ENCODE measurements around the gene HTT-AS.

Gene HTT-AS

GRCh38 chr4:3036131-3036952 lies 38.0 kb downstream of the HTT-AS start:
- DNase-seq (ENCODE audit: low read depth), result no peak
- TF ChIP-seq CTCF (IDR thresholded peaks at IDR 0.05; ENCODE audit: insufficient read depth, low read depth, low read length, missing control alignments), result no peak
- H3K4me3 ChIP-seq (ENCODE audit: low read depth, low read length), result no peak overlapping the region

GRCh38 chr4:3035674-3036073 lies 38.7 kb downstream of the HTT-AS start:
- no peak for TF ChIP-seq CTCF (IDR thresholded peaks at IDR 0.05; ENCODE audit: insufficient read depth, low read depth, low read length, missing control alignments)
- H3K4me3 ChIP-seq (ENCODE audit: low read depth, low read length), result no peak overlapping the region
- no peak for DNase-seq (ENCODE audit: low read depth)

DNA sequence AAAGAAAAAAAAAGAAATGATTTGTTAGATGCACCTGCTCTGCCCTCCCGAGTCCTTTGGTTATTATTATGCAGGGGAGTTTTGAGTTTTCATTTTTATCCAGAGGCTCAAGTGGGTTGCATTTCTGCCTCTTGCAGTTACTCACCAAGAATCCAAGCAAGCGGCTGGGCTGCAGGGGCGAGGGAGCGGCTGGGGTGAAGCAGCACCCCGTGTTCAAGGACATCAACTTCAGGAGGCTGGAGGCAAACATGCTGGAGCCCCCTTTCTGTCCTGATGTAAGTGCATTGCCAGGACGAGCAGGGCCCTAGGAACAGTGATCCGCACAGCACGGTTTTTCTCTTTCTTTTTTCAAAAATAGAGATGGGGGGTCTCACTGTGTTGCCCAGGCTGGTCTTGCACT lies 39.1 kb downstream of the HTT-AS start:
- no peak for DNase-seq (ENCODE audit: low read depth)
- TF ChIP-seq CTCF (IDR thresholded peaks at IDR 0.05; ENCODE audit: insufficient read depth, low read depth, low read length, missing control alignments), result no peak
- H3K4me3 ChIP-seq (ENCODE audit: low read depth, low read length), result no peak overlapping the region

DNA sequence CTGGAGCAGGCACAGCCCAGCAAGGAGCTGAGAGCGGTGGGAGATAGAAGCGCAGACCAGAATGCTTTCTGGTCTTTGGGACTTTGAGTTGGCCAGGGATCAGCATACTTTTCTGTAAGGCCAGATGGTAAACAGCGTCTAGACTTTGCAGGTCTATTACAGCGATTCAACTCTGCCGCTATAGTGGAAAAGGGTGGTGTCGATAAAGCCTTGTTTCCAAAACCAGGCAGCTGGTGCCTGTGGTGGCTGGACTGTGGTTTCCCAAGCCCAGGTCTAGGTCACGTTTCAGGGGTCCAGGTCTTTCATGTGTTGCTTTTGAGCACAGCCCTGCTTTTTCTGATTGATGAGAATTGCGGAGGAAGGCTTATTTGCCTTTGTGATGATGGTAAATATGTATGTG lies 40.1 kb downstream of the HTT-AS start:
- H3K4me3 ChIP-seq (ENCODE audit: low read depth, low read length), result no peak overlapping the region
- DNase-seq (ENCODE audit: low read depth), result no peak
- TF ChIP-seq CTCF (IDR thresholded peaks at IDR 0.05; ENCODE audit: insufficient read depth, low read depth, low read length, missing control alignments), result no peak

GRCh38 chr4:3031357-3032082 lies 42.8 kb downstream of the HTT-AS start:
- H3K4me3 ChIP-seq (ENCODE audit: low read depth, low read length), result no peak overlapping the region
- DNase-seq (ENCODE audit: low read depth), result no peak
- TF ChIP-seq CTCF (IDR thresholded peaks at IDR 0.05; ENCODE audit: insufficient read depth, low read depth, low read length, missing control alignments), result no peak

GRCh38 chr4:3030566-3031356 lies 43.6 kb downstream of the HTT-AS start:
- no peak for TF ChIP-seq CTCF (IDR thresholded peaks at IDR 0.05; ENCODE audit: insufficient read depth, low read depth, low read length, missing control alignments)
- H3K4me3 ChIP-seq (ENCODE audit: low read depth, low read length), result no peak overlapping the region
- DNase-seq (ENCODE audit: low read depth), result no peak
